ENCODE measurements around the gene SOAT2. TPM values are rescaled to one million over a fixed set of nuclear protein-coding genes. Genes with fewer than 3 reads are reported as not detected.

SOAT2 gene
- total and polyA plus RNA-seq, 8 donors = 0.09 to 0.54 (median 0.17) TPM; not detected in 4

DNA sequence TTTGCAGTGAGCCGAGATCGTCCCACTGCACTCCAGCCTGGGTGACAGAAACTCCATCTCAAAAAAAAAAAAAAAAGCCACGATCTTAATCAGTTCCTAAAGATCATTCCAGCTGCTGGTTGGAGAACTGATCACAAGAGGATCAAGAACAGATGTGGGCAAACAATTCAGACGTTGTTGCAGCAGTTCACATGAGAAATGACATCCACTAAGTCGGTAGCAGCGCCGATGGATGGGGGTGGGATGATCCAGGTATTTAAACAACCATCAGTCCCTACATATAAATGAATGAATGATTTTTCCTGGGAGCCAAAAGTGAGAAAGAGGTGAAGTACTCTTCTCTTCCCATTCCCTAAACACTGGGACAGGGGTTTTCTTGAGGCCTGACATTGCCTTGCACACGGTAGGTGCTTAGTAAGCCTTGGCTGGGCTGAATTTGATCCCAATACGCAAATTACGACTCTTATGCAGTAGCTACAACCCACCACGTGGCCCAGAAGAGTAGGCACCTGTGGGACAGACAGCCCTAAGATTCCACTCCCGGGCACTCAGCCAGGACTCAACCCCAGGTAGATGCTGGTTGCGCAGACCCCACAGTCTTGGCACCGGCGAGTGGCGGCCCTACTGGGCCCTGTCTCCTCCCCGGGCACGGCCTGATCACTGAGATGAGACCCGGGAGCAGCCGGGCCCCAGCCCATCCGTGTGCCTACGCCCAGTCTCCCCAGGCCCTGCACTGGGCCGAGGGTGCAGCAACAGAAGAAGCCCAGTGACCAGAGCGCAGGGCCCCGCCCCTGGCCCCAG, 24.7 kb upstream of the SOAT2 start:
- H3K9me3 ChIP-seq = no peaks in the 10 kb centered on the region
- no peaks in the 10 kb centered on the region for H3K27me3 ChIP-seq
- TF ChIP-seq, protein P1, sequence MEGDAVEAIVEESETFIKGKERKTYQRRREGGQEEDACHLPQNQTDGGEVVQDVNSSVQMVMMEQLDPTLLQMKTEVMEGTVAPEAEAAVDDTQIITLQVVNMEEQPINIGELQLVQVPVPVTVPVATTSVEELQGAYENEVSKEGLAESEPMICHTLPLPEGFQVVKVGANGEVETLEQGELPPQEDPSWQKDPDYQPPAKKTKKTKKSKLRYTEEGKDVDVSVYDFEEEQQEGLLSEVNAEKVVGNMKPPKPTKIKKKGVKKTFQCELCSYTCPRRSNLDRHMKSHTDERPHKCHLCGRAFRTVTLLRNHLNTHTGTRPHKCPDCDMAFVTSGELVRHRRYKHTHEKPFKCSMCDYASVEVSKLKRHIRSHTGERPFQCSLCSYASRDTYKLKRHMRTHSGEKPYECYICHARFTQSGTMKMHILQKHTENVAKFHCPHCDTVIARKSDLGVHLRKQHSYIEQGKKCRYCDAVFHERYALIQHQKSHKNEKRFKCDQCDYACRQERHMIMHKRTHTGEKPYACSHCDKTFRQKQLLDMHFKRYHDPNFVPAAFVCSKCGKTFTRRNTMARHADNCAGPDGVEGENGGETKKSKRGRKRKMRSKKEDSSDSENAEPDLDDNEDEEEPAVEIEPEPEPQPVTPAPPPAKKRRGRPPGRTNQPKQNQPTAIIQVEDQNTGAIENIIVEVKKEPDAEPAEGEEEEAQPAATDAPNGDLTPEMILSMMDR (IDR thresholded peaks at IDR 0.05) = no peak
- H3K4me1 ChIP-seq = peaks cover 11 to 26% (median 18%) of the 10 kb centered on the region in 3 donors
- peak overlapping the region; percentile 83 to 91 (median 86) for H3K27ac ChIP-seq
- WGBS, 2 donors = 8 to 12% methylated on average over 22 to 25 of the region's 25 CpGs
- H3K36me3 ChIP-seq = peaks cover 0 to 24% (median 8%) of the 10 kb centered on the region in 3 donors
- DNase-seq (peak in 2 of 6 donors; percentile 67 to 85), ATAC-seq (peak; percentile 21 to 25 (median 22)), FAIRE-seq (no peak)
- peak overlapping the region; percentile 55 to 80 (median 67) for H3K4me3 ChIP-seq
- intact Hi-C loops (cut with DNase I) = no loop called here

DNA sequence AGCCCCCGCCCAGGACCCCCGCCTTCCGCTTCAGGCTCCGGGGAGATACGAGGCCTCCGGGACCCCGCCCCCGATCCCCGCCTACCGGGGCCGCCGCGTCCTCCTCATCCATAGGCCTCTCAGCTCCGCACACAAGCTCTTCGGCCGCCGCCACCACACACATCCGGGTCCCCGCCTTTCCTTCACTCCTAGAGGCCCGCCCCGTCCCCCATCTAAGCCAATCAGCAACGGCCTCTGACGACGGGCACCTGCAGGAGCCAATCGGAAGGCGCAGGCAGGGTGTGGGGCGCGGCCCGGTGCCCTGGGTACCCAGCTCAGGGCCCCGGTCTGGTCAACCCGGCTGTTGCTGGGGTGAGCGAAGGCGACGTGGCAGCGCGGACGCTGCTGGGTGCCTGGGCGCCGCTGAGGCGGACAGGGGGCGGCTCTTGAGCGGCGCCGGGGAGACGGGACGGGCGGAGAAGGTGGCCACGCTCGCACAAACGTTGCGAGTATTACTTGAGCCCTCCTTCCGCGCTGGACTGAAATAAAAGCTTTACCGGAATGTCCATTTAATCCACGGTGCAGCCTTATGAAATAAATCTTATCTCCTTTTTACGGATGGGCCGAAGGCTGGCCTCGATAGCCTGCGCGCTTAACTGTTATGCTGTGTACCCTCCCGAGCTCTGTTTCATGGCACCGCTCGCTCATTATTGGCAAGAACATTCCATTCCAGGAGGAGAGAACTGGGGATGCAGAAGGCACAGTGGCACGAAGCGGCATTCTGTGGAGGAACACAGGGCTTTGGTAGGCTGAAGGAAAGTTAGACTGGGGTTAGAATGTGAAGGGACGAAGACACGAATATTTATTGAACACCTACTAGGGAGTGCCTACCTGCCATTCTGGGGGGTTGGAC, 23.8 kb upstream of the SOAT2 start, which contains the start of gene SPRYD3:
SPRYD3 (minus strand) TSS at position 165 of the 892 bp plus-strand sequence; CDS start at position 108, 57 bp downstream.
- TF ChIP-seq, protein P1 (IDR thresholded peaks at IDR 0.05) = no peak
- peak within 1 kb of the TSS; percentile 83 to 91 (median 86) for H3K27ac ChIP-seq
- H3K27me3 ChIP-seq = no peaks in the 10 kb centered on the region
- peaks cover 0 to 20% (median 8%) of the 10 kb centered on the region in 3 donors for H3K36me3 ChIP-seq
- intact Hi-C loops (cut with DNase I) = no loop called here
- DNase-seq (peak; percentile 94 to 99 (median 96)), ATAC-seq (peak; percentile 96 to 99 (median 98)), FAIRE-seq (peak; percentile 61)
- peaks cover 11 to 22% (median 18%) of the 10 kb centered on the region in 3 donors for H3K4me1 ChIP-seq
- WGBS, 2 donors = 0 to 1% methylated on average over 54 to 67 of the region's 67 CpGs
- H3K4me3 ChIP-seq = peak within 1 kb of the TSS; percentile 55 to 80 (median 67)
- H3K9me3 ChIP-seq = no peaks in the 10 kb centered on the region

DNA sequence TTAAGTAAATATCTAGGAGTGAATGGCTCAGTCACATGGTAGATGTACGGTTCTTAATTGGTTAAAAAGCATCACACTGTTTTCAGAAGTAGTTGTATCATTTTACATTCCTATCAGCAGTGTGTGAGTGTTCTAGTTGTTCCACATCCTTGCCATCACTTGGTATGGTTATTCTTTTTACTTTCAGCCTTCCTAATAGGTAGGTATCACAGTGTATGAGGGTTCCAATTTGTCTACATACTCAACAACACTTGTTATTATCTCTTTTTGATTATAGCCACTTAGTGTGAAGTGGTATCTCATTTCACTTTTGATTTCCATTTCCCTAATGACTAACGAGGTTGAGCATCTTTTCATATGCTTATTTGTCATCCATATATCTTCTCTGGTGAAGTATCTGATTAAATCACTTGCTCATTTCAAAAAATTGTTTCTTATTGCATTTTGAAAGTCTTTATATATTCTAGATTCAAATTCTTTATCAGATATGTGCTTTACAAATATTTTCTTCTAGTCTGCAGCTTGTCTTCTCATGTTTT, 20.6 kb upstream of the SOAT2 start:
- Histone ChIP-seq H3K27ac (no peak overlapping the region), H3K4me1 (peaks cover 7 to 10% (median 9%) of the 10 kb centered on the region in 3 donors), H3K36me3 (no peaks in the 10 kb centered on the region), H3K9me3 (no peaks in the 10 kb centered on the region), H3K4me3 (no peak overlapping the region), H3K27me3 (no peaks in the 10 kb centered on the region)
- DNase-seq (no peak), ATAC-seq (no peak), FAIRE-seq (no peak)
- intact Hi-C loops (cut with DNase I) = no loop called here
- TF ChIP-seq, protein P1 (IDR thresholded peaks at IDR 0.05) = no peak
- WGBS, 2 donors = 59 to 74% methylated on average over 2 of the region's 2 CpGs

DNA sequence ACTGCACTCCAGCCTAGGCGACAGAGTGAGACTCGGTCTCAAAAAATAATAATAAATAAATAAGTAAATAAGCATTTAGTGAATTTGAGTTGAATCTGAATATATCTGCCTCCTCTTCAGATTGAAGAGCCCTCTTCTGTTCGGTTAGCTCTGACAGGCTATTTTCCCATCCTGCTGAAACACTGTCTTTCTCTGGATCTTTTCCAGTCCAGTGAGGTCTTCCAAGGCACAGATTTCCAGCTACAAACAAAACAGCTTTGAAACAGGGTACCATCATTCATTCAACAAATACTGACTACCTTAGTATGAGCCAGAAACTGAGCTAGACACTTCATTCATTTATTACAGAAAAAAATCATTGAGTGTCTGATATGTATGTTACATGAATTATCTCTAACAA, 16.9 kb upstream of the SOAT2 start:
- no peak overlapping the region for H3K27ac ChIP-seq
- no peaks in the 10 kb centered on the region for H3K27me3 ChIP-seq
- no peaks in the 10 kb centered on the region for H3K4me1 ChIP-seq
- FAIRE-seq (no peak), ATAC-seq (no peak), DNase-seq (no peak)
- no peak overlapping the region for H3K4me3 ChIP-seq
- intact Hi-C loops (cut with DNase I) = no loop called here
- WGBS, 2 donors = 87 to 90% methylated on average over 3 of the region's 3 CpGs
- TF ChIP-seq, protein P1 (IDR thresholded peaks at IDR 0.05) = no peak
- no peaks in the 10 kb centered on the region for H3K9me3 ChIP-seq
- H3K36me3 ChIP-seq = no peaks in the 10 kb centered on the region
